ENCODE data around the gene RGS6. TPM values are rescaled to one million over a fixed set of nuclear protein-coding genes. Genes with fewer than 3 reads are reported as not detected.

RGS6 gene
- total RNA-seq, 1 experiment from 2014 or later = not detected

GRCh38 chr14:72278316-72278715 lies 346.1 kb downstream of the RGS6 start:
- H3K36me3 ChIP-seq = no peaks in the 10 kb centered on the region
- H3K4me1 ChIP-seq = no peaks in the 10 kb centered on the region
- H3K27me3 ChIP-seq = no peaks in the 10 kb centered on the region
- H3K9me3 ChIP-seq (replicated peaks) = no peaks in the 10 kb centered on the region
- no peak overlapping the region for H3K4me3 ChIP-seq
- no peak overlapping the region for H3K27ac ChIP-seq
- no peak for DNase-seq

- no peak for DNase-seq
- no peaks in the 10 kb centered on the region for H3K4me1 ChIP-seq
- no peaks in the 10 kb centered on the region for H3K27me3 ChIP-seq
- no peak overlapping the region for H3K4me3 ChIP-seq
- no peaks in the 10 kb centered on the region for H3K9me3 ChIP-seq (replicated peaks)
- no peaks in the 10 kb centered on the region for H3K36me3 ChIP-seq
- no peak overlapping the region for H3K27ac ChIP-seq
These were observed 351.9 kb downstream of the RGS6 start for GRCh38 chr14:72284176-72284575.

- Histone ChIP-seq H3K4me3 (no peak overlapping the region), H3K9me3 (replicated peaks) (no peaks in the 10 kb centered on the region), H3K27ac (no peak overlapping the region), H3K36me3 (no peaks in the 10 kb centered on the region), H3K27me3 (no peaks in the 10 kb centered on the region), H3K4me1 (no peaks in the 10 kb centered on the region)
- no peak for DNase-seq
These were observed 358.0 kb downstream of the RGS6 start for GRCh38 chr14:72290241-72290640.

- no peaks in the 10 kb centered on the region for H3K4me1 ChIP-seq
- DNase-seq = peak in 1 of 2 experiments; percentile 59
- H3K36me3 ChIP-seq = no peaks in the 10 kb centered on the region
- no peak overlapping the region for H3K4me3 ChIP-seq
- H3K9me3 ChIP-seq (replicated peaks) = no peaks in the 10 kb centered on the region
- H3K27me3 ChIP-seq = no peaks in the 10 kb centered on the region
- no peak overlapping the region for H3K27ac ChIP-seq
These were observed 359.9 kb downstream of the RGS6 start for GRCh38 chr14:72291908-72292688.

- no peak overlapping the region for H3K27ac ChIP-seq
- no peak for DNase-seq
- H3K4me1 ChIP-seq = no peaks in the 10 kb centered on the region
- H3K27me3 ChIP-seq = no peaks in the 10 kb centered on the region
- H3K9me3 ChIP-seq (replicated peaks) = no peaks in the 10 kb centered on the region
- H3K4me3 ChIP-seq = no peak overlapping the region
- no peaks in the 10 kb centered on the region for H3K36me3 ChIP-seq
These were observed 360.4 kb downstream of the RGS6 start for GRCh38 chr14:72292689-72293024.

GRCh38 chr14:72301352-72301751 lies 369.1 kb downstream of the RGS6 start:
- DNase-seq = no peak
- H3K4me1 ChIP-seq = no peaks in the 10 kb centered on the region
- no peak overlapping the region for H3K4me3 ChIP-seq
- no peak overlapping the region for H3K27ac ChIP-seq
- no peaks in the 10 kb centered on the region for H3K36me3 ChIP-seq
- no peaks in the 10 kb centered on the region for H3K27me3 ChIP-seq
- no peaks in the 10 kb centered on the region for H3K9me3 ChIP-seq (replicated peaks)

- Histone ChIP-seq H3K9me3 (replicated peaks) (no peaks in the 10 kb centered on the region), H3K36me3 (no peaks in the 10 kb centered on the region), H3K27me3 (no peaks in the 10 kb centered on the region), H3K4me1 (no peaks in the 10 kb centered on the region), H3K4me3 (no peak overlapping the region), H3K27ac (no peak overlapping the region)
- DNase-seq = no peak
These were observed 371.7 kb downstream of the RGS6 start for GRCh38 chr14:72303930-72304329.

- DNase-seq = no peak
- H3K27ac ChIP-seq = no peak overlapping the region
- H3K4me1 ChIP-seq = no peaks in the 10 kb centered on the region
- H3K36me3 ChIP-seq = no peaks in the 10 kb centered on the region
- H3K9me3 ChIP-seq (replicated peaks) = no peaks in the 10 kb centered on the region
- H3K27me3 ChIP-seq = no peaks in the 10 kb centered on the region
- no peak overlapping the region for H3K4me3 ChIP-seq
These were observed 373.3 kb downstream of the RGS6 start for GRCh38 chr14:72305561-72305960.

GRCh38 chr14:72308967-72309485 lies 376.8 kb downstream of the RGS6 start:
- H3K27ac ChIP-seq = no peak overlapping the region
- H3K4me1 ChIP-seq = no peaks in the 10 kb centered on the region
- H3K36me3 ChIP-seq = no peaks in the 10 kb centered on the region
- no peaks in the 10 kb centered on the region for H3K27me3 ChIP-seq
- H3K9me3 ChIP-seq (replicated peaks) = no peaks in the 10 kb centered on the region
- no peak overlapping the region for H3K4me3 ChIP-seq
- no peak for DNase-seq

GRCh38 chr14:72311116-72311515 lies 378.9 kb downstream of the RGS6 start:
- Histone ChIP-seq H3K27me3 (no peaks in the 10 kb centered on the region), H3K9me3 (replicated peaks) (no peaks in the 10 kb centered on the region), H3K27ac (no peak overlapping the region), H3K36me3 (no peaks in the 10 kb centered on the region), H3K4me3 (no peak overlapping the region), H3K4me1 (no peaks in the 10 kb centered on the region)
- DNase-seq = no peak

GRCh38 chr14:72311516-72311915 lies 379.3 kb downstream of the RGS6 start:
- Histone ChIP-seq H3K4me1 (no peaks in the 10 kb centered on the region), H3K4me3 (no peak overlapping the region), H3K27ac (no peak overlapping the region), H3K27me3 (no peaks in the 10 kb centered on the region), H3K9me3 (replicated peaks) (no peaks in the 10 kb centered on the region), H3K36me3 (no peaks in the 10 kb centered on the region)
- DNase-seq = no peak

GRCh38 chr14:72314808-72315435 lies 382.7 kb downstream of the RGS6 start:
- Histone ChIP-seq H3K27me3 (no peaks in the 10 kb centered on the region), H3K4me3 (no peak overlapping the region)
- no peak for DNase-seq

GRCh38 chr14:72315714-72316113 lies 383.5 kb downstream of the RGS6 start:
- H3K36me3 ChIP-seq = no peaks in the 10 kb centered on the region
- H3K4me1 ChIP-seq = no peaks in the 10 kb centered on the region
- no peaks in the 10 kb centered on the region for H3K27me3 ChIP-seq
- no peak overlapping the region for H3K4me3 ChIP-seq
- no peak overlapping the region for H3K27ac ChIP-seq
- peak in 1 of 2 experiments; percentile 3 for DNase-seq
- no peaks in the 10 kb centered on the region for H3K9me3 ChIP-seq (replicated peaks)

More at GRCh38 chr14:72314808-72315435, 382.7 kb downstream of the RGS6 start:
- Histone ChIP-seq H3K36me3 (no peaks in the 10 kb centered on the region), H3K9me3 (replicated peaks) (no peaks in the 10 kb centered on the region), H3K4me1 (no peaks in the 10 kb centered on the region), H3K27ac (no peak overlapping the region)

GRCh38 chr14:72318648-72319047 lies 386.4 kb downstream of the RGS6 start:
- Histone ChIP-seq H3K27me3 (no peaks in the 10 kb centered on the region), H3K36me3 (no peaks in the 10 kb centered on the region), H3K4me1 (no peaks in the 10 kb centered on the region), H3K27ac (no peak overlapping the region), H3K9me3 (replicated peaks) (no peaks in the 10 kb centered on the region), H3K4me3 (no peak overlapping the region)
- no peak for DNase-seq

GRCh38 chr14:72332046-72332445 lies 399.8 kb downstream of the RGS6 start:
- Histone ChIP-seq H3K27ac (no peak overlapping the region), H3K4me3 (no peak overlapping the region), H3K9me3 (replicated peaks) (no peaks in the 10 kb centered on the region), H3K36me3 (no peaks in the 10 kb centered on the region), H3K27me3 (no peaks in the 10 kb centered on the region), H3K4me1 (no peaks in the 10 kb centered on the region)
- no peak for DNase-seq

- no peak for DNase-seq
- no peak overlapping the region for H3K4me3 ChIP-seq
- no peaks in the 10 kb centered on the region for H3K27me3 ChIP-seq
- no peaks in the 10 kb centered on the region for H3K36me3 ChIP-seq
- no peaks in the 10 kb centered on the region for H3K9me3 ChIP-seq (replicated peaks)
- no peak overlapping the region for H3K27ac ChIP-seq
- H3K4me1 ChIP-seq = no peaks in the 10 kb centered on the region
These were observed 400.6 kb downstream of the RGS6 start for GRCh38 chr14:72332871-72333270.
